K562 (cell line): Measurements from ENCODE around the gene ATXN3L. TPM values are rescaled to one million over a fixed set of nuclear protein-coding genes. Genes with fewer than 3 reads are reported as not detected.

Source experiments
- CCNT2 ChIP-seq: IDR thresholded peaks from 2 replicates; pipeline ENCODE4 v1.6.1; 2011; ENCODE audit warnings: borderline replicate concordance, low read depth, mild to moderate bottlenecking, moderate library complexity, mixed read lengths, low read length; ENCODE audit not compliant: insufficient read length; ENCODE audit errors: extremely low read depth
- CREB3L1 ChIP-seq: fragments of 450-650 bp; IDR thresholded peaks from 2 replicates; pipeline ENCODE4 v1.6.1; 2014; ENCODE audit warnings: low read depth, mild to moderate bottlenecking, moderate library complexity, borderline replicate concordance
- CREBBP ChIP-seq: IDR thresholded peaks from one replicate; pipeline ENCODE4 v1.6.1; 2012; ENCODE audit warnings: low read depth, mild to moderate bottlenecking, control low read depth, inconsistent platforms, low read length
- CTCFL ChIP-seq: IDR thresholded peaks from 2 replicates; pipeline ENCODE4 v1.6.1; 2011; ENCODE audit warnings: borderline replicate concordance, low read depth, mild to moderate bottlenecking, moderate library complexity, low read length; ENCODE audit not compliant: insufficient read depth, poor library complexity, severe bottlenecking
- EP300 ChIP-seq: IDR thresholded peaks from 2 replicates; pipeline ENCODE4 v1.6.1; 2012; ENCODE audit warnings: low read length, improper control_type of control experiment
- JUND ChIP-seq, 2 experiments: IDR thresholded peaks; 2 replicates in 1 of 2; 3 replicates in 1 of 2; pipeline ENCODE4 v1.6.1; 2011; ENCODE audit warnings: borderline replicate concordance in 2 of 2, low read depth in 2 of 2, low read length in 2 of 2, improper control_type of control experiment in 1 of 2, missing biosample characterization in 1 of 2, missing genetic modification characterization in 1 of 2, missing genetic modification reagents in 1 of 2
- KLF16 ChIP-seq: IDR thresholded peaks from 2 replicates; pipeline ENCODE4 v1.6.1; 2016; ENCODE audit warnings: antibody characterized with exemption
- MAFG ChIP-seq: fragments of 450-650 bp; conservative IDR thresholded peaks from 2 replicates; pipeline ENCODE4 v1.6.1; 2016; ENCODE audit warnings: missing genetic modification characterization, missing compliant biosample characterization
- NEUROD1 ChIP-seq: fragments of 150-350 bp; IDR thresholded peaks from 2 replicates; pipeline ENCODE4 v1.6.1; 2014; ENCODE audit warnings: borderline replicate concordance, low read length, low read depth; ENCODE audit not compliant: partially characterized antibody
- PBX2 ChIP-seq, 2 experiments: IDR thresholded peaks in 1 of 2; conservative IDR thresholded peaks in 1 of 2; 2 replicates each; pipeline ENCODE4 v1.6.1; 2016; ENCODE audit warnings: low read depth in 2 of 2, mild to moderate bottlenecking in 1 of 2, missing compliant biosample characterization in 1 of 2, missing genetic modification characterization in 1 of 2, moderate library complexity in 1 of 2
- PHB2 ChIP-seq: fragments of 450-650 bp; IDR thresholded peaks from 2 replicates; pipeline ENCODE4 v1.6.1; 2017; ENCODE audit warnings: low read depth
- SMARCA4 ChIP-seq: fragments of 450-650 bp; IDR thresholded peaks from 2 replicates; pipeline ENCODE4 v1.6.1; 2016
- TEAD2 ChIP-seq: fragments of 450-650 bp; IDR thresholded peaks from 2 replicates; pipeline ENCODE4 v1.6.1; 2016; ENCODE audit warnings: missing genetic modification characterization, control low read depth, missing compliant biosample characterization
- TRIM24 ChIP-seq, 2 experiments: fragments of 450-650 bp; IDR thresholded peaks; 2 replicates each; pipeline ENCODE4 v1.6.1; 2016
- ZFP30 ChIP-seq: fragments of 250-450 bp; sonication (Bioruptor Pico); IDR thresholded peaks from 2 replicates; pipeline ENCODE4 v1.8.0; 2022; ENCODE audit warnings: moderate library complexity, mild to moderate bottlenecking, inconsistent platforms, borderline replicate concordance
- polyA plus RNA-seq, 8 experiments: library from polyadenylated mRNA; depleted of rRNA in 4 of 8; stranded (reverse) in 5 of 8; unstranded in 3 of 8; fragments of >200 nt; fragmentation: Nextera tagmentation in 2 of 8; fragmentation: Illumina TruSeq in 1 of 8; extraction: Ambion mirVana in 2 of 8; extraction: Trizol in 1 of 8; gene quantifications; 2 replicates each; pipeline versions ENCODE4 v1.2.1 to v1.2.3, GENCODE V29; 2011 to 2014; ENCODE audit warnings: inconsistent platforms in 1 of 8, missing spikeins in 1 of 8
- total RNA-seq, 7 experiments: library from RNA; depleted of rRNA in 6 of 7; stranded (reverse); fragments of >200 nt in 6 of 7; fragmentation: Illumina TruSeq in 2 of 7; extraction: Trizol in 2 of 7; gene quantifications; 2 replicates each; pipeline versions ENCODE4 v1.2.1 to v1.2.3, GENCODE V29; 2011 to 2021; ENCODE audit warnings: low replicate concordance in 1 of 7
- TF ChIP-seq, protein P1 (sequence below), 2 experiments: fragments of 450-650 bp in 1 of 2; sonication (generic) in 1 of 2; formaldehyde crosslinking in 1 of 2; IDR thresholded peaks in 1 of 2; conservative IDR thresholded peaks in 1 of 2; 2 replicates each; pipeline versions ENCODE4 v1.6.1 to v1.8.1; 2016 to 2023; ENCODE audit warnings: mild to moderate bottlenecking in 2 of 2, moderate library complexity in 2 of 2, inconsistent platforms in 1 of 2, missing genetic modification reagents in 1 of 2
- TF ChIP-seq, protein P2 (sequence below): fragments of 450-650 bp; IDR thresholded peaks from 2 replicates; pipeline ENCODE4 v1.6.1; 2016; ENCODE audit warnings: antibody characterized with exemption

ATXN3L gene
- total and polyA plus RNA-seq, 9 of the 15 experiments (the other 6 are each of a cell fraction or from before 2014, with no cell fraction given) = 0.04 to 0.31 TPM; not detected in 7

DNA sequence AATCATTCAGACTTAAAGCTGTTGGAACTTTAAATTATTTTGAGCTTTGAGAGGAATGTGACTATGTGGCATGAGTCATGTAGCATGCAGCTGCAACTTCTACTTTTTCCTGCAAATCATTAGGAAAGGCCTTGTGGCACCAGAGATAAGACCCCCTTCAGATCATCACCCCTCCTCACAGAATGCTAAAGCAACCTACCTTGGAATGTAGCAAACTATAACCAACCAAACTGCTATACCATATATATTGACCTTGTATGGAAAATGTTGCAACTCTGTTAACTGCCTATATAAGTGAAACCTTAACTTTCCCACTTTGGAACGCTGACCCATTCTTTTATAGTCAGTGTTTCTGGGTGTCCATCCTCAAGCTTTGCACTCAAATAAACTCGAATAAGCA, 32.0 kb downstream of the ATXN3L start (continued):
- TF ChIP-seq ZFP30 (CRISPR knock-in tag) (no peak), NEUROD1 (peak; percentile 54), TEAD2 (peak; percentile 53; the same call in 1 of the 2 replicates), JUND (IDR thresholded peaks at IDR 0.05; ENCODE audit: borderline replicate concordance, low read depth, low read length) (peak; percentile 92), JUND (tag; IDR thresholded peaks at IDR 0.05; ENCODE audit: borderline replicate concordance, low read depth, low read length) (peak; percentile 79; the same call in 2 of the 3 replicates), EP300 (peak; percentile 79; the same call in 1 of the 2 replicates), PBX2 (CRISPR knock-in tag; IDR thresholded peaks at IDR 0.05; ENCODE audit: low read depth) (no peak), PBX2 (tag; conservative IDR thresholded peaks at IDR 0.05; ENCODE audit: low read depth) (peak; percentile 54; the same call in 1 of the 2 replicates), CTCFL (no peak), MAFG (tag) (peak; percentile 51), CREBBP (no peak), SMARCA4 (peak; percentile 88), CCNT2 (peak; percentile 31), CREB3L1 (peak; percentile 61; the same call in 1 of the 2 replicates), KLF16 (peak; percentile 68; the same call in 1 of the 2 replicates), PHB2 (no peak), TRIM24 (IDR thresholded peaks at IDR 0.05) (peak; percentile 68 to 80)
- TF ChIP-seq, protein P1, sequence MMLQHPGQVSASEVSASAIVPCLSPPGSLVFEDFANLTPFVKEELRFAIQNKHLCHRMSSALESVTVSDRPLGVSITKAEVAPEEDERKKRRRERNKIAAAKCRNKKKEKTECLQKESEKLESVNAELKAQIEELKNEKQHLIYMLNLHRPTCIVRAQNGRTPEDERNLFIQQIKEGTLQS (IDR thresholded peaks at IDR 0.05) = peak; percentile 85
- TF ChIP-seq, protein P1 (CRISPR knock-in tag; conservative IDR thresholded peaks at IDR 0.05) = no peak
- TF ChIP-seq, protein P2, sequence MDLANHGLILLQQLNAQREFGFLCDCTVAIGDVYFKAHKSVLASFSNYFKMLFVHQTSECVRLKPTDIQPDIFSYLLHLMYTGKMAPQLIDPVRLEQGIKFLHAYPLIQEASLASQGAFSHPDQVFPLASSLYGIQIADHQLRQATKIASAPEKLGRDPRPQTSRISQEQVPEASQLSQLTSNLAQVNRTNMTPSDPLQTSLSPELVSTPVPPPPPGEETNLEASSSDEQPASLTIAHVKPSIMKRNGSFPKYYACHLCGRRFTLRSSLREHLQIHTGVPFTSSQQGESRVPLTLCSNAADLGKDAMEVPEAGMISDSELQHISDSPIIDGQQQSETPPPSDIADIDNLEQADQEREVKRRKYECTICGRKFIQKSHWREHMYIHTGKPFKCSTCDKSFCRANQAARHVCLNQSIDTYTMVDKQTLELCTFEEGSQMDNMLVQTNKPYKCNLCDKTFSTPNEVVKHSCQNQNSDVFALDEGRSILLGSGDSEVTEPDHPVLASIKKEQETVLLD = peak; percentile 31; the same call in 1 of the 2 replicates
